GM18867 (cell line): ENCODE results near the gene YDJC.
A peak's percentile ranks its signal among the peaks of the same experiment; 100 is the strongest.
"Not testable (repeated sequence)": the region's sequence is repeated elsewhere in the genome, so short reads cannot be mapped to it uniquely, and the experiment has no call there.

Source experiments
- ATAC-seq: cut with Tn5 transposase; IDR thresholded peaks from one replicate; pipeline ENCODE4 v1.9.1; 2021; ENCODE audit warnings: mild to moderate bottlenecking, moderate library complexity; ENCODE audit not compliant: unreplicated experiment

YDJC gene

DNA sequence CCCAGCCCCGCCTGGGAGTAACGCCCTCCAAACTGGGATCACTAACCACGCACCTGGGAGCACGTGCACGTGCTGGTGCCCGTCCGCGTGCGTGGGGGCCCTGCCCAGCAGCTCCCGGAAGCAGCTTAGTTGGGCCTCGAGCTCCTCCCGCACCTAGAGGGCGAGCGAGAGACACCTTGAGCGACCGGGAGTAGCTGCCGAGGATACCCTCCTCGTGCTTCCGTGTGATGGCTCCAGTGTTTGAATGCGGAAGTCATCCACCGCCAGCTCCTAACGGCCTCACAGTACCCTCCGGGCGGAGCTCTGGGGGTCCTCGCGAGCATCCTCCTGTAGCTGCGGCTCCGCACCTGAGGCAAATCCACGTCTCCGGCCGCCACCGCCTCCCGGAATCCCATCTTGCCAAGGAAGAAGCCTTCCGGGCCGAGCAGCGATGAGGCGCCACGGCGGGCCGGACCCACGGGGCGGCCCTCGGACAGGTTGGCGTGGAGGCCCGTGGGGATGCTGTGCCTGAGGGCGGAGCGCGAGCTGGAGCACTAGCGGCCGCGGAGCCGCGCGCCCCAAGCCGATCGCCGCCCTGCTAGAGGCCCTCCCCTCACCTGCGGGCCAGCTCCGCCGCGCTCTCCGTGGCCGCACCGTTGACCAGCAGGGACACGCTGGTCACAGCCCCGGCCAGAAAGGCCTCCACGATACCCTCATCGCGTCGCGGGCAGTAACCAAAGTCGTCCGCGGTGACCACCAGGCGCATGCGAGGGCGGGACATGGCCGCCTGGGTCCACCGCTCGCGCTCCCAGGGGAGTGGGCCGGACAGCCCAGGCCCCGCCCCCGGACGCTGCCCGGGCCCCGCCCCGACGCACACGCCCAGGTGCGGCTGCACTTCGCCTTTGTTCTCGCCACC lies at the start of gene YDJC:
Gene YDJC, minus strand, starts transcription at position 768 of the 895 bp plus-strand sequence. Its CDS starts 8 bp downstream, at position 760.
- ATAC-seq = peak; percentile 71

DNA sequence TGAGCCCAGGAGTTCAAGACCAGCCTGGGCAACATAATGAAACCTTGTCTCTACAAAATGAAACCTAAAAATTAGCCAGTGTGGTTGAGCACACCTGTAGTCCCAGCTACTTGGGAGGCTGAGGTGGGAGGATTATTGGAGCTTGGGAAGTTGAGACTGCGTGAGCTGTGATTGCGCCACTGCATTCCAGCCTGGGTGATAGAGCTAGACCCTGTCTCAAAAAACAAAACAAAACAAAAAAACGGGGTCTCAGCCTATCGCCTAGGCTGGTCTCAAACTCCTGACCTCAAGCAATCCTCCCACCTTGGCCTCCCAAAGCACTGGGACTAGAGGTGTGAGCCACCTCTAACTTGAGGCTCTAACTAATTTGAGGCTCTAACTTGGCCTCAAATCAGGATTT lies 49.6 kb upstream of the YDJC start:
- ATAC-seq = no peak

- not testable (repeated sequence) for ATAC-seq
Observed at GRCh38 chr22:21678842-21679241, 49.0 kb upstream of the YDJC start.

- no peak for ATAC-seq
Observed at GRCh38 chr22:21677606-21678443, 48.0 kb upstream of the YDJC start.

GRCh38 chr22:21674638-21675245 lies 44.9 kb upstream of the YDJC start:
- no peak for ATAC-seq

- no peak for ATAC-seq
Observed at GRCh38 chr22:21673534-21674321, 43.9 kb upstream of the YDJC start.

DNA sequence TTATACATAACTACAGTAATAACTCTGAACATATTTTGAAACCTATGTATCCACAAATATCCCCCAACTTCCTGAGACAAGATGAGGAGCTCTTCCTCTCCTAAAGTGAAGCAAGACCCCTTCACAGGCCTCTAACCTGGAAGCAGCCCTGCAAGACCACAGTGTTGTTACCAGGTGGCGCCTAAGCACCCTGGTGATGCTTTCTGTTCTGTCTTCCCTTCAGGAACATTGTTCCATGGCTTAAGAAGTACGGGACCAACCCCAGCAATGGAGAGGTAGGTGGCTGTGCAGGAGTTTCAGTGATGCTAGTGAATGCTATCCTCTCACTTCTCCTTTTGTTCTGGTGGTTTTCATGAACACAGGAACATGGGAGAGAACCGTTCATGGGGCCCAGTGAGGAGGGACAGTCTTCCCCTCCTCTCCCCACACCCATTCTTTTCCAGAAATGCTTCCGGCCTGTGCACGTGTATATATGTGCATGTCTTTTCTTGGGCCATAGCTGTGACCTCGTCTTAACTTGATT lies 42.3 kb upstream of the YDJC start:
- ATAC-seq = no peak

- no peak for ATAC-seq
Observed at GRCh38 chr22:21669026-21669425, 39.2 kb upstream of the YDJC start.

DNA sequence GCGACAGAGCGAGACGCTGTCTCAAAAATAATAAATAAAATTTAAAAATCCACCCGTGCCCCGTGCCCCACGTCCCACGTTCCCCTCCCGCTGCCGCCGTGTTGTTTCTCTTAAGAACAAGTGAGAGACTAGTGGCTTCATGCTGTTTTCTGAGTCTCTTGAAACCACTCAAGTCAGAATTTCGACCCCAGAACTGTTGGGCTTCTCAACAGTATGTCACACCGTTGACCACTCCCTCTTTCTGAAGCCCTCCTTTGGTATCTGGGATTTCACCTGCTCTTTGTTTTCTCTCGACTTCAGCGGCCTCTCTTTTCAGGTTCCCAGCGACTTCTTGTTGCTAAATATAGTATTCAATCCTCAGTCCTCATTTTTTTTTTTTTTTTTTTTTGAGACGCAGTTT lies 37.0 kb upstream of the YDJC start:
- ATAC-seq = no peak

- ATAC-seq = no peak
Observed at GRCh38 chr22:21665047-21665851, 35.4 kb upstream of the YDJC start.

DNA sequence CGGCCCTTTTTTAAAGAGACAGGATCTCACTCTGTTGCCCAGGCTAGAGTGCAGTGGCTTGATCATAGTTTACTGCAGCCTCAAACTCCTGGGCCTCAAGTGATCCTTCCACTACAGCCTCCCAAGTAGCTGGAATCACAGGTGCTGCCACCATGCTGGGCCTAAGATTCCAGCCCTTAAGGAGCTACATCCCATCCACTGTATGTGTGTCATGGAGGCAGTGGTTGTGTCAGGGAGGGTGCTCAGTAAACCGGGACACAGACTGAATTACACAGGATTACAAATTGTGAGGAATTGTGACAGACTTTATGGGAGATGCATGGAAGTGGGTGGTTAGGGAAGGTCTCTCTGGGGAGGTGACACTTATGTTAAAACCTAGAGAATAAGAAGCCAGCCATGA lies 33.9 kb upstream of the YDJC start:
- ATAC-seq = no peak

DNA sequence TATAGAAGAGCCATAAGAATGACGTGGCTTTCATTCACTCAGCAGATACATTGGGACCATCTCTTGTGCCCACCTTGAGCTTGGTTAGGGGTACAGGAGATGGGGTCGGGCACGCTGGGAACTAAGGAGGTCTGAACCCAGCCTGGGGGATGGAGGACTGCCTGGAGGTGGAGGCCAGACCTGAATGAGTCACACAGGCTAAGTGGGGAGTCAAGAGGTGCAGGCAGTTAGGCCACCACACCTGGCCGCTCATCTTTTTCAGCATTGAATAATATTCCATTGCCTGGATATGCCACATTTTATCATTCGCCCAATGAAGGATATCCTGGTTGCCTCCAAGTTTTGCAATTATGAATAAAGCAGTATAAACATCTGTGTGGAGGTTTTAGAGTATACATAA lies 32.2 kb upstream of the YDJC start:
- ATAC-seq = no peak

- no peak for ATAC-seq
Observed at GRCh38 chr22:21660904-21661303, 31.1 kb upstream of the YDJC start.

GRCh38 chr22:21659864-21660525 lies 30.2 kb upstream of the YDJC start:
- ATAC-seq = no peak

- peak; percentile 66 for ATAC-seq
Observed at GRCh38 chr22:21657360-21658032, 27.7 kb upstream of the YDJC start.

- no peak for ATAC-seq
Observed at GRCh38 chr22:21657020-21657359, 27.2 kb upstream of the YDJC start.

GRCh38 chr22:21652547-21653545 lies 23.0 kb upstream of the YDJC start:
- no peak for ATAC-seq
